Effector memory CD4-positive, alpha-beta T cell (primary cell): Measurements from ENCODE around the gene ADIPOR2.
A peak's percentile ranks its signal among the peaks of the same experiment; 100 is the strongest.
"Not testable (repeated sequence)": the region's sequence is repeated elsewhere in the genome, so short reads cannot be mapped to it uniquely, and the experiment has no call there.

Source experiments
- DNase-seq, 3 donors: peaks; one replicate each; pipeline ENCODE4 v3.0.0-alpha.2; 2020
- H3K27ac ChIP-seq: 2 replicates; pipeline ENCODE4 v1.7.0; 2013; ENCODE audit warnings: mild to moderate bottlenecking, low read length, moderate library complexity; ENCODE audit not compliant: insufficient read depth, poor library complexity, severe bottlenecking
- H3K27me3 ChIP-seq: replicated peaks from 2 replicates; pipeline ENCODE4 v1.7.0; 2013; ENCODE audit warnings: mild to moderate bottlenecking, low read length; ENCODE audit not compliant: insufficient read depth, control insufficient read depth, poor library complexity, severe bottlenecking
- H3K36me3 ChIP-seq: 2 replicates; pipeline ENCODE4 v1.7.0; 2013; ENCODE audit warnings: mild to moderate bottlenecking, low read length, moderate library complexity; ENCODE audit not compliant: control insufficient read depth, insufficient read depth
- H3K4me1 ChIP-seq: 2 replicates; pipeline ENCODE4 v1.7.0; 2013; ENCODE audit warnings: low read length, mild to moderate bottlenecking; ENCODE audit not compliant: control insufficient read depth, insufficient read depth, poor library complexity, severe bottlenecking
- H3K4me3 ChIP-seq: 2 replicates; pipeline ENCODE4 v1.7.0; 2013; ENCODE audit warnings: low read length, low read depth, mild to moderate bottlenecking; ENCODE audit not compliant: insufficient read depth, poor library complexity, severe bottlenecking
- H3K9me3 ChIP-seq: 2 replicates; pipeline ENCODE4 v1.7.0; 2013; ENCODE audit warnings: mild to moderate bottlenecking, low read length, moderate library complexity; ENCODE audit not compliant: control insufficient read depth

ADIPOR2 gene

DNA sequence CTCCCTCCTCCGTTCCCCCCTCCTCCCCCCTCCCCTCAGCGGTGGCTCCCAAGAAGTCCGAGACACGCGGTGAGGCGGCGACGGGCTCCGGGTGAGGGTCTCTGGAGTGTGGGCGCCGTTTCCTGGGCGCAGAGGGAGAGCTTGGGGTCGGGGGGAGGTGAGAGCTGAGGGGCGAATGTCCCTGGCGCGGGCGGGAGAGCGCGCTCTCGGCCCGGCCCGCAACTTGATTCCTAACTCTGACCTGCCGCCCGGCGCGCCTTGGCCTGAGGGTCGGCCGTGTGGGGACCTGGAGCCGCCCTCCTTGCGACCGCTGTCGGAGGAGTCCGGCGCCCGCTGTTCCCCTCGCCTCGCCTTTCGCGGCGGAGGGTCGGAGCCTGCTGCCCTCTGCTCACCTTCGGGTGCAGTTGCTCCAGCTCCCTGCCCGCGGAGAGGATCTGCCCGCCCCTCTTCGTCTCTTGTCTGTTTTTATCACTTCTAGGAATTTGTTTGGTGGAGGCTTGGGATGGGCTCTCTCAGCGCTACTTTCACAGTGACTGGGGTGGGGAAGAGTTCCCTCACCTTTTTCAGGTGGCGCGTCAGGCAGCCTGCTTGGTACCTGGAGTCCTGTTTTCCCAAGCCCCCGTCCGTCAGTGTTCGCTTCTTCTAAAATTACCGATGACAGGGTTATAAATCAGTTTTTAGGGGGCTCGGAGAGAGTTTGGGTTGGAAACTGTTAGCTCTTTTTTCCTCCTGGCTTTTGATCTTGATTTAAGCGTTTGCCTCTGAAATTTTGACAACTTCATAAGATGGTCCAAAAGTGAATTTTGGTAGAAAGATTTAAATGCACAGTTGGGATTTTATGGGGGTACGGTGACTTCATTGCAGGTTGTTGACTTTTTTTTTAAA is 495 bp downstream of the ADIPOR2 start:
- Histone ChIP-seq H3K27ac (peak overlapping the region; percentile 90), H3K36me3 (no peaks in the 10 kb centered on the region), H3K4me1 (no peaks in the 10 kb centered on the region), H3K27me3 (no peaks in the 10 kb centered on the region), H3K9me3 (no peaks in the 10 kb centered on the region), H3K4me3 (peak overlapping the region; percentile 91)
- peak in 1 of 3 donors; percentile 7 for DNase-seq

DNA sequence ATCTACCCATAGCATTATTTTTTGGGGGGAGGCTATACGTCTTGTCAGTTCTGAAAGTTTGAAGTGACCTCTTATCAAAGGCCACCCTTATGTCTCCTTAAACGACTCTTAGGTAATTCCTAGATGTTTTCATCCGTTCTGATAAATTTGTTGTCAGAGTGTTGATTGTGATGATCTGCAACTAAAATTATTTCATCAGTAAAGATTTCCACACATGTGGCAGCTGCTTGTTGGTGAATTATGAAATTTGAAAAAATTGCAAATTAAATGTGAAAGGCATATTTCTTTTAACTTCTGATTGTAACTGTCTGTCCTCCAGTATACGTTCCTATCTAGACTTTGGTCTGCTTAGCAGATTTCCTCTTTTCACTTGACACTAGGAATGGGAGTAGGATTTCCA is 1.4 kb downstream of the ADIPOR2 start:
- H3K27ac ChIP-seq = no peak overlapping the region
- no peaks in the 10 kb centered on the region for H3K27me3 ChIP-seq
- H3K4me3 ChIP-seq = no peak overlapping the region
- no peaks in the 10 kb centered on the region for H3K4me1 ChIP-seq
- H3K9me3 ChIP-seq = no peaks in the 10 kb centered on the region
- no peak for DNase-seq
- no peaks in the 10 kb centered on the region for H3K36me3 ChIP-seq

DNA sequence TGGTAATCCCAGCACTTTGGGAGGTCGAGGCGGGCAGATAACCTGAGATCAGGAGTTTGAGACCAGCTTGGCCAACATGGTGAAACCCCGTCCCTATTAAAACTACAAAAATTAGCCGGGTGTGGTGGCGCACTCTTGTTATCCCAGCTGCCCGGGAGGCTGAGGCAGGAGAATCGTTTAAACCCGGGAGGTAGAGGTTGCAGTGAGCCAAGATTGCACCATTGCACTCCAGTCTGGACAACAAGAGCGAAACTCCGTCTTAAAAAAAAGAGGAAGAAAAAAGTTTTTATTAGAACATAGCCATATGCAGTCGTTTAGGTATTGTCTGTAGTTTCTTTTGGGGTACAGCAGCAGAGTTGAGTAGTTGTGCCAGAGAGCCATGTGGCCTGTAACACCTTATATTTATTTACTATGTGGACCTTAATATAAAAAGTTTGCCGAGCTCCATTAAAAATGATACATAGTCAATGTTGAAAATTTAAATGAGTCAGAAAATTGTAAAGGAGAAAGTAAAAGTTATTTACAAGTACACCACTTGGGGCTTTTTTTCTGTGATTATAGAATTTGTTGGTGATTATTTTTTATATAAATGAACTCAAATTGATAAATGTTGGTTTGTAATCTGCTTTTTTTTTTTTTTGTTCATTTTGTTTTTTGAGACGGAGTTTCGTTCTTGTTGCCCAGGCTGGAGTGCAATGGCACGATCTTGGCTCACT is 2.2 kb downstream of the ADIPOR2 start:
- no peak overlapping the region for H3K27ac ChIP-seq

DNA sequence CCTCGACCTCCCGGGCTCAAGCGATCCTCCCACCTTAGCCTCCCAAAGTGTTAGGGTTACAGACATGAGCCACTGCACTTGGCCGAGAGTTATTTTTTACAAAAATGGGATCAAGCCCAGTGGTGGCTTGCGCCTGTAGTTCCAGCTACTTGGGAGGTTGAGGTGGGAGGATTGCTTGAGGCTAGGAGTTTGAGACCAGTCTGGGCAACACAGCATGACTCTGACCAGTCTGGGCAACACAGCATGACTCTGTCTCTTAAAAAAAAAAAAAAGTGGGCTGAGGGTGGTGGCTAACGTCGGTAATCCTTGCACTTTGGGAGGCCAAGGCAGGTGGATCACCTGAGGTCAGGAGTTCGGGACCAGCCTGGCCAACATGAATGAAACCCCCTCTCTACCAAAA is 4.2 kb downstream of the ADIPOR2 start:
- H3K4me3 ChIP-seq, H3K27me3 ChIP-seq, H3K4me1 ChIP-seq, DNase-seq, H3K9me3 ChIP-seq, H3K36me3 ChIP-seq, H3K27ac ChIP-seq: not testable (repeated sequence)

More for the DNA sequence above, 2.2 kb downstream of the ADIPOR2 start:
- H3K9me3 ChIP-seq = no peaks in the 10 kb centered on the region
- no peak overlapping the region for H3K4me3 ChIP-seq
- no peaks in the 10 kb centered on the region for H3K36me3 ChIP-seq
- no peak for DNase-seq
- no peaks in the 10 kb centered on the region for H3K27me3 ChIP-seq
- no peaks in the 10 kb centered on the region for H3K4me1 ChIP-seq

DNA sequence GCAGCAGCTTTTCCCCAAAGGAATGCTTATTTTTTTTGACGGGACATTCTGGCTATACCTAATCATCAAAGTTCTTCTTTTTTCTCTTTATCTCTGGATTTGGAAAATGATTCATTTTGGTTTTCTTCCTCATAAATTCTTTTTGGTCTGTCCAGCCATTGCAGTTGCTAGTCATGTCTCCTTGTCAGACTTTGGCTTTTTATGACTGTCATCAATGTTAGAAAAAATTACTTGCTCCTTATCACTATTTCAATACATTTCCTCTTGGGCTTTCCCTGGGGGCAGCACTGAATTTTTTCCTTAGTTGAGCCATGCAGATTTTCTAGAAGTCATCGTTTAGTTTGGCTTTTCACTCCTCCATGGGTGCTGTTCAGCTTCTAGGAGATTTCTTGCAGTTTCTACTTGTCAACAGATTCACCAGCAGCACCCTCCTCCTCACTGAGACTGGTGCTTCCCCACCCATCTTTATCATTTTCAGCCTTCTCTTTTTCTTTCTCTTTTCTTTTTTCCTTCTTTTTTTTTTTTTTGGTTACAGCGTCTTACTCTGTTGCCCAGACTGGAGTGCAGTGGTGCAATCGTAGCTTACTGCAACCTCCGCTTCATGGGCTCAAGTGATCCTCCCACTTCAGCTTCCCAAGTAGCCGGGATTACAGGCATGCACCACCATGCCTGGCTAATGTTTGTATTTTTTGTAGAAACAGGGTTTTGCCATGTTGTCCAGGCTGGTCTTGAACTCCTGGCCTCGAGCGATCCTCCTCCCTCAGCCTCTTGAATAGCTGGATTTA is 5.2 kb downstream of the ADIPOR2 start:
- no peak for DNase-seq
- no peaks in the 10 kb centered on the region for H3K4me1 ChIP-seq
- H3K9me3 ChIP-seq = no peaks in the 10 kb centered on the region
- no peak overlapping the region for H3K4me3 ChIP-seq
- no peaks in the 10 kb centered on the region for H3K36me3 ChIP-seq
- H3K27me3 ChIP-seq = no peaks in the 10 kb centered on the region
- H3K27ac ChIP-seq = no peak overlapping the region

DNA sequence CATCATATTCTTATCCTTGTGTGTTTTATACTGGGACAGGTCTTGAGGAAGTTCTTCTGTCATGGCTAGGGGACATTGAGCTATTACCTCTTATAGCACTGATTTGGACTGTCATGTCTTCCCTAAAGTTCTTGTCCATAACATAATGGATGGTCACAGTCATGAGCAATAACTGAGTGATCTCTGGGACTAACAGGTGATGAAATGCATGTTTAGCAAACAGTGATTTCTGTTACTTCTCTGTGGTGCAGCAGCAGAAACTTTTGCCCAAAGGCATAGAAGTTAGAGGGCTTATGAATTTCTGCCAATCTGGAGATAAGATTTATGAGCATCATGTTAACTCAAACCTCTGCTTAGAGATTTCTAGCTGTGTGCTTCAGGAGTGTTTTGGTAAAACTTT is 5.9 kb downstream of the ADIPOR2 start:
- no peaks in the 10 kb centered on the region for H3K27me3 ChIP-seq
- H3K4me3 ChIP-seq = no peak overlapping the region
- no peaks in the 10 kb centered on the region for H3K36me3 ChIP-seq
- no peak overlapping the region for H3K27ac ChIP-seq
- H3K4me1 ChIP-seq = no peaks in the 10 kb centered on the region
- DNase-seq = no peak
- no peaks in the 10 kb centered on the region for H3K9me3 ChIP-seq

DNA sequence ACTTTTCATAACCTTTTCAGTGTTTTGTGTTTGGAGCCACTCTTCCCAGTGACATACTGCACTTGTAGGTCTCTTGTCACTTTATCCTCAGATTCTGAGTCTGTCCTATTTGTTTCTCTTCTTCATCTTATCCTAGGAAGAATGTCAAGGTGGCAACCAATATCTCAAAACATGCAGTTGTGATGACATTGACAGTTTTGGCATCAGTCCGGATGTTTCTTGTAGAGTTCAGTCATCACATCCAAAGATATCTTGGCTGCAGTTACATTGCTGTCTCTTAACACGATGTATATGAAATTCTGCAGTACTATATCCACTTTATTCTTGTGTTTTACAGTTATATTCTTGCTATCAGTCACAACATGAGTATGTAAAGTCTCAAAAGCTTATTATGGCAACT is 6.4 kb downstream of the ADIPOR2 start:
- no peak for DNase-seq
- no peaks in the 10 kb centered on the region for H3K4me1 ChIP-seq
- no peaks in the 10 kb centered on the region for H3K36me3 ChIP-seq
- no peaks in the 10 kb centered on the region for H3K9me3 ChIP-seq
- no peak overlapping the region for H3K27ac ChIP-seq
- no peaks in the 10 kb centered on the region for H3K27me3 ChIP-seq
- no peak overlapping the region for H3K4me3 ChIP-seq

DNA sequence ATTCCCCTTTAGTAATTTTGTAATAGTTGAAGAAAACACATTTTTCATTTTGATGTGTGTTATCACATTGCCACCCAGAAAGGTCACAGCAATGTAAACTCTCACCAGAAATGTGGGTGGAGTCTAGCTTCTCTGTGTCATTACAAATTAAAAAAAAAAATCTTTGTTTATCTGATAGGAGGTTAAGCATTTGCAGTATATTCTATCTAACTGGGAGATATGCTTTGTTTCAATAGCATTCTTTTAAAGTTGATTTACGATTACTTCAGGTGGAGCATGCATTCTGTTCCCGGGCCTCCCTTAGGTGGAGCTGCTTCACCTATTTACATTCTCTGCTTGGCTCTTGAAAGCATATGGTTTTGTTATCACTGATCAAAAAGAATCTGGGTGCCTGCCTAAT is 7.8 kb downstream of the ADIPOR2 start:
- Histone ChIP-seq H3K27ac (no peak overlapping the region), H3K4me3 (no peak overlapping the region), H3K27me3 (no peaks in the 10 kb centered on the region), H3K36me3 (no peaks in the 10 kb centered on the region), H3K9me3 (no peaks in the 10 kb centered on the region), H3K4me1 (no peaks in the 10 kb centered on the region)
- no peak for DNase-seq

DNA sequence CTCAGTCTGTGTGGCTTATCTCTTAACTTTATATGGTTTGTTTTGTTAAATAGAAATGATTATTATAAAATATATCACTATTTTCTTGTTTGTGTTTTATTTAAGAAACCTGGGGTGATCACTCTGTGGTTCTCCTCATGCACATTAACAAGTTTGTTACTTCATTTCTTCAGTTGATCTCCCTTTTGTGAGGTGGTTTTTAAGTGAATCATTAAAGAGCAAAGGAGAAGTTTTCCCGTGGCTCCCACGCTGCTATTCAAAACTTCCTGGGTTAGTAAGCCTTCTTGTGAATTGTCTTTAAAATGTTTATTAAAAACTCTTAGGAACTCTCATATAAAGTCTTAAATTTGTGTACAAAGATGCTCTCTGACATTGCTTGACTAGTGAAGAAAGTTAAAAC is 11.8 kb downstream of the ADIPOR2 start:
- no peak overlapping the region for H3K27ac ChIP-seq
- H3K9me3 ChIP-seq = no peaks in the 10 kb centered on the region
- no peaks in the 10 kb centered on the region for H3K27me3 ChIP-seq
- no peaks in the 10 kb centered on the region for H3K36me3 ChIP-seq
- no peak overlapping the region for H3K4me3 ChIP-seq
- no peaks in the 10 kb centered on the region for H3K4me1 ChIP-seq
- DNase-seq = no peak
